ENCODE results near the gene PFKM. TPM values are rescaled to one million over a fixed set of nuclear protein-coding genes. Genes with fewer than 3 reads are reported as not detected.

The PFKM gene
- 57.0 and 70.2 TPM in 2 replicates for total RNA-seq

GRCh38 chr12:48119078-48119833 lies at the start of gene PFKM:
TSS of gene PFKM (plus strand) at chr12:48119364. CDS start at chr12:48122775, 3,411 bp downstream.
- DNase-seq, result peak; percentile 91

GRCh38 chr12:48070033-48070432 lies 49.1 kb upstream of the PFKM start:
- DNase-seq, result no peak

- no peak for DNase-seq
Observed at GRCh38 chr12:48070731-48071130, 48.4 kb upstream of the PFKM start.

- no peak for DNase-seq
Observed at GRCh38 chr12:48071808-48072207, 47.4 kb upstream of the PFKM start.

GRCh38 chr12:48072266-48072665 lies 46.9 kb upstream of the PFKM start:
- no peak for DNase-seq

GRCh38 chr12:48074266-48074665 lies 44.9 kb upstream of the PFKM start:
- no peak for DNase-seq

GRCh38 chr12:48075832-48076231 lies 43.3 kb upstream of the PFKM start:
- no peak for DNase-seq

GRCh38 chr12:48077111-48077510 lies 42.1 kb upstream of the PFKM start:
- DNase-seq, result no peak

- DNase-seq, result no peak
Observed at GRCh38 chr12:48078901-48079300, 40.3 kb upstream of the PFKM start.

GRCh38 chr12:48080285-48080684 lies 38.9 kb upstream of the PFKM start:
- no peak for DNase-seq

- DNase-seq, result no peak
Observed at GRCh38 chr12:48080821-48081220, 38.3 kb upstream of the PFKM start.

GRCh38 chr12:48084066-48084465 lies 35.1 kb upstream of the PFKM start:
- DNase-seq, result peak; percentile 37

GRCh38 chr12:48084841-48085460 lies 34.2 kb upstream of the PFKM start:
- no peak for DNase-seq

GRCh38 chr12:48086327-48086726 lies 32.8 kb upstream of the PFKM start:
- no peak for DNase-seq

GRCh38 chr12:48092611-48093010 lies 26.6 kb upstream of the PFKM start:
- DNase-seq, result no peak

GRCh38 chr12:48104531-48104930 lies 14.6 kb upstream of the PFKM start:
- no peak for DNase-seq

- no peak for DNase-seq
Observed at GRCh38 chr12:48105321-48105866, 13.8 kb upstream of the PFKM start.

- peak; percentile 89 for DNase-seq
Observed at GRCh38 chr12:48105867-48106680, 13.1 kb upstream of the PFKM start, which contains the start of gene SENP1. TSS of gene SENP1 (minus strand) at chr12:48106079. CDS start at chr12:48101472, 4,607 bp downstream.

GRCh38 chr12:48106681-48107613 lies 12.2 kb upstream of the PFKM start:
- no peak for DNase-seq

- DNase-seq, result no peak
Observed at GRCh38 chr12:48109424-48109823, 9.7 kb upstream of the PFKM start.

- DNase-seq, result no peak
Observed at GRCh38 chr12:48110691-48111311, 8.4 kb upstream of the PFKM start.
